SK-N-SH treated with all-trans-retinoic acid at 6 μM for 48 hours (cell line): ENCODE results near the gene RXFP4.

Experiments used
- ARNTL ChIP-seq: fragments of 450-650 bp; formaldehyde crosslinking; IDR thresholded peaks from 2 replicates; pipeline ENCODE4 v1.5.0; 2020; ENCODE audit warnings: low read depth, mild to moderate bottlenecking, moderate library complexity, borderline replicate concordance
- CSDC2 ChIP-seq: fragments of 250-450 bp; sonication (Bioruptor Pico); IDR thresholded peaks from 2 replicates; pipeline ENCODE4 v1.5.0; 2020; ENCODE audit warnings: mild to moderate bottlenecking, moderate library complexity
- PATZ1 ChIP-seq: fragments of 250-450 bp; sonication (Bioruptor Pico); IDR thresholded peaks from 2 replicates; pipeline ENCODE4 v1.8.0; 2020; ENCODE audit warnings: mild to moderate bottlenecking, moderate library complexity, borderline replicate concordance
- PPARA ChIP-seq: fragments of 250-450 bp; sonication (Bioruptor Pico); IDR thresholded peaks from 2 replicates; pipeline ENCODE4 v1.5.0; 2020; ENCODE audit warnings: mild to moderate bottlenecking, borderline replicate concordance
- ZFP3 ChIP-seq: fragments of 250-450 bp; sonication (Bioruptor Pico); IDR thresholded peaks from 2 replicates; pipeline ENCODE4 v1.5.0; 2020; ENCODE audit warnings: mild to moderate bottlenecking, moderate library complexity
- ZNF565 ChIP-seq: fragments of 450-650 bp; formaldehyde crosslinking; conservative IDR thresholded peaks from 2 replicates; pipeline ENCODE4 v1.5.0; 2020; ENCODE audit warnings: low read depth, mild to moderate bottlenecking, moderate library complexity

GRCh38 chr1:155975375-155976061 is 34.1 kb downstream of the RXFP4 start:
- no peak for TF ChIP-seq PATZ1 (CRISPR knock-in tag)
- TF ChIP-seq ZFP3 (CRISPR knock-in tag) = no peak
- TF ChIP-seq ZNF565 (CRISPR knock-in tag) = no peak
- no peak for TF ChIP-seq PPARA (CRISPR knock-in tag)
- TF ChIP-seq ARNTL = no peak
- TF ChIP-seq CSDC2 = no peak
